HG03354 (cell line): ENCODE results near the gene SIX5.
"Not testable (repeated sequence)": the region's sequence is repeated elsewhere in the genome, so short reads cannot be mapped to it uniquely, and the experiment has no call there.

ENCODE experiments used
- ATAC-seq: cut with Tn5 transposase; IDR thresholded peaks from one replicate; pipeline ENCODE4 v1.9.1; 2021; ENCODE audit warnings: mild to moderate bottlenecking; ENCODE audit not compliant: unreplicated experiment, poor library complexity, severe bottlenecking

SIX5 gene

DNA sequence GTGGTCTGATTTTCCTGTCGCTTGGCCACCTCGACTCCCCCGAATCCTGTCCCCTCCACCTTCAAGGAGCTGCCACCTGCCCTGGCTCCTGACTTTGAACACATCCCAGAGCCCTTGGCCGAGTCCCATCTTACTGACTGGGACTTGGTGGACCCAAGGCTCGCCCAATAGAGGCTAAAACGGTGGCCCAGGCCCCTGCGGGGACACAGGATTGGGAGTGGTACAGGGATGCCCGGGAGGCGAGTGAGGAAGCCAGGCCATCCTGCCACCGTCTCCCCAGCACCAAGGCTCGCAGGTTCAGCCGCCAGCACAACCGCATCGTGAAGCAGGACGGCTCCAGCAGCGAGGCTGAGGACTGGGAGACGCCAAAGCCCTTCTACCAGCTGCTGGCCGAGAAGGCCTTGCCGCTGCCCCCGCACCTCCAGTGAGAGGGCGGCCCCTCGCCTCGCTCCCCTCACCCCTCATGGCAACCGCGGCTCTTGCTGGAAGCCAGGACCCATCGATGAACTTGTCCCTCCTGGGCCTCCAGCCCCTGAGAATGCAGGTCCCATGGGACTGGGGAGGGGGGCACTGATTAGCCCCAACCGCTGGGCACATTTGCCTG is 5.3 kb downstream of the SIX5 start:
- ATAC-seq = no peak

DNA sequence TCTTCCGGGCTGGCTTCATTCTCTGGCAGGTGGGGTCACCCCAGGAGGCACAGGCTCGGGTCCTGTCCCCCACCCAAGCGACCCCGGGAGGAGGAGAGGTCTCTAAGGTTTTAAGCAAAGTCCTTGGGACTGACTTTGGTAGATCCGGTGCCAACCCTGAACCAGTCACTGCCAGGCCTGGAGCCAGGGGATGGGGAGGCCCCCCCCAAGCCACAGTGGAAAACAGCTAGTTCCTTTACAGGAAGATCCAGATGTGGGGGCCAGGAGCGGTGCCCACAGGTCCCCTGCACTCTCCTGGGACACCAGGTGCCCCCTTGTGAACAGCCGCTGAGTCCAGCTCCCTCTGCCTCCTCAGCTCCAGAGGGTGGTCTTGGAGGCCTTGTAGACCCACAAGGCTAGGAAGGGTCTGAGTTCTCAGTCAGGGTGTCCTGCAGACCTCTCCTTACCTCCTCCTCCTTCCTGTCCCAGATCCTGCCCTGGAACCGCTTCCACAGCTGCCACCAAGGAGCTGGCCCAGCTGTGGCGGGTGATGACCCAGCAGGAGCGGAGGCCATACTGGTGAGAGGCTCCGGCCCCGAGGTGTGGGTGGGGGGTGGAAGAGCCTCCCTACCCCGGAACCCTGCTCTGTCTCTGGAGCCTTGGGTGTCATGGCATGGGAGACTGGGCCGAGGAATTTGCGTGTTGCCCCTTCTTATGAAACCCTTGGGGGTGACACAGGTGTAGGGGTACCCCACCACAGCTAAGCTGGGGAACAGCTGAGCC is 6.0 kb downstream of the SIX5 start:
- no peak for ATAC-seq

DNA sequence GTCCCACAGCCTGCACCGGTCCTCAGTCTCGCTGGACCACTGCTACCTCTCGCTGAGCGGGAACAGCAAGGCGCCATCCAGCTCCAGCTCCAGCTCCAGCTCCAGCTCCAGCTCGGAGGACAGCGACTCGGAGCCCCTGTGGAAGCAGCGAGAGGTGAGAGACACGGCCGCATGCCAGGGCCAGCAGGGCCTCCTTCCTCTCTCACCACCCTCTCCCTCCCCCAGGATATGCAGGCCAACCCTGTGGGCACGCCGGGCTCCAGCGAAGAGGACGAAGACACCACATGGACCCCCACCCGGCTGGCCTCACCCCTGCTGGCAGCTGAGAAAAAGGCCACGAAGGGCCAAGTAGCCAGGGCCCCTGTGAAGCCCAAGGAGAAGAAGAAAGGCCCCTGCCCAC is 7.3 kb downstream of the SIX5 start:
- ATAC-seq = no peak

DNA sequence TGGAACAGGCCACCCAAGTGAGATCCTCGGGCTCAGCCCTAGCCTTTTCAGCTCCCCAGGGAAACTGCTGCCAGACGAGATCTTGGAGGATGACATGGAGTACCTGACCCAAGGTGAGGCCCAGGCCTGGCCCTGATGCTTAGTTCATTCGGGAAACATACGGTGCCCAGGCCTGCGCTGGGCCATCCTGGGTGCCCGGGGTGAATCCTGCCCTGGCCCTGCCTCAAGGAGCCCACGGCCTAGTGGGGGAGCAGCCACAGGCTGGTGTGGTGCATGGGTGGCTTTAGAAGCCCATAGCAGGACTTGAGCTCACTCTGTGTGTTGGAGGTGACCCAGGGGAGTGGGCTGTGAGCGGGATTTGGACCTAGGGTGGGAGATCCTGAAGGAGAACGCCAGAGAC is 10.1 kb downstream of the SIX5 start:
- no peak for ATAC-seq

DNA sequence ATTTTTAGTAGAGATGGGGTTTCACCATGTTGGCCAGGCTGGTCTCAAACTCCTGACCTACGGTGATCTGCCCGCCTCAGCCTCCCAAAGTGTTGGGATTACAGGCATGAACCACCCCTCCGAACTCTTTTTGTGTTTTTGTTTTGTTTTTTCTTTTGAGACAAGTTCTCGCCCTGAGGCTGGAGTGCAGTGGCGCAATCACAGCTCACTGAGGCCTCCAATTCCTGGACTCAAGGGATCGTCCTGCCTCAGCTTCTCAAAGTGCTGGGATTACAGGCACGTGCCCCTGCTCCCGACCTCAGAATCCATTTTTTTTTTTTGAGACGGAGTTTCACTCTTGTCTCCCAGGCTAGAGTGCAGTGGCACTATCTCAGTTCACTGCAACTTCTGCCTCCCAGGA is 11.4 kb downstream of the SIX5 start:
- no peak for ATAC-seq

DNA sequence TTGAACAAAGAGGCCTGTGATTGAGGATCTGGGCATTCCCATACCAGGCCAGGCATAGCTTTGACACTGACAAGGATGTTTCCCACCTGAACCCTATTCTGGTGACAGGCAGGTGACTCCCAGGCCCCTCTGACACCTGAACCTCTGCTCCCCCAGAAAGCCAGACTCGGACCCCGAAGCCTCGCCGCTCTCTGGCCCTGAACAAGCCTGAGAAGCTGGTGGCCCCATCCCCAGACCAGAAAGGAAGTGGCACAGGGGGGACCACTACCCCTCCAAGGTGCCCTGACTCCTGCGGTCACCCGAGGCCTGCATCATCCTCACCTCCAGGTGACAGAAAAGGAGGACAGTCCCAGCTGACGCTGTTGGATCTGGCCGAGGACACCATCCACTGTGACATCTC is 14.7 kb downstream of the SIX5 start:
- no peak for ATAC-seq

DNA sequence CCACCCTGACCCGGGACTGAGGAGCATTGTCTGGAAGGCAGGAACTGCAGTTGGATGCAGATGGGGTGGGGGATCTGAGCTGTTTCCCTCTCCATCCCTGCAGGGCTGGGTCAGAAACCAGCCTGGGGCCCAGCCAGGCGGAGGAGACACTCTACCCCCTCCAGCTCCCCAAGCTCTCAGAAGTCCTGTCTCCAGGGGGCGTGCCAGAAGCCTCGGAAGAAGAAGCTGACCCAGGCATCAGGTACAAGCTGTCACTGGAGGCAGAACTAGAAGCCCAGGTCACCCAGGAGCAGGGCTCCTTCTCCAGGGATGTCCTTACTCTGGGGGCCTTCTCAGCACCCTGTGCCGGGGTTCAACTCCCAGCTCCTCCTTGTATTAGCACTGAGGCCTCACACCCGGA is 15.5 kb downstream of the SIX5 start:
- ATAC-seq = no peak

DNA sequence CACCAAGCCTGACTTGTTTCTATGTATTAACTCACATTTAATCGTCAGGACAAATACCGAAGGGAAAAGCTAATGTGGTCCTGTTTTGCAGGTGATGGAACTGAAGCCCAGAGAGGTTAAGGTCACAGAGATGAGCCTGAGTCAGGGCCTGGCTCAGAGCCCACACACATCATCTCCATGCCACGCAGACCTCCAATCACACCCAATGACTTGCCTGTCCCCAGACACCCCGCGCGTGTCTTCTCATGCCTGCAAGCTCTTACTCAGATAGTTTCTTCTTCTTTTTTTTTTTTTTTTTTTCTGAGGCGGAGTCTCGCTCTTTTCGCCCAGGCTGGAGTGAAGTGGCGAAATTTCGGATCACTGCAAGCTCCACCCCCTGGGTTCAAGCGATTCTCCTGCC is 16.4 kb downstream of the SIX5 start:
- ATAC-seq = no peak

DNA sequence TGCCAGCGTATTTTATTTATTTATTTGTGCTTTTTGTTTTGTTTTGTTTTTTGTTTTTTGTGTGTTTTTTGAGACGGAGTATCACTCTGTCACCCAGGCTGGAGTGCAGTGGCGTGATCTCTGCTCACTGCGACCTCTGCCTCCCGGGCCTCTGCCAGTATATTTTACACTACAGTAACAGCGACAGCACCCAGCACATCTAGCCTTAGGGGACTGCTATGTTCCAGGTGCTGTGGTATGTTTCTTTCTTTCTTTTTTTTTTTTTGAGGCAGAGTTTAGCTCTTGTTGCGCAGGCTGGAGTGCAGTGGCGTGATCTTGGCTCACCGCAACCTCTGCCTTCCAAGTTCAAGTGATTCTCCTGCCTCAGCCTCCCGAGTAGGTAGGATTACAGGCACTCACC is 17.6 kb downstream of the SIX5 start:
- ATAC-seq = not testable (repeated sequence)

DNA sequence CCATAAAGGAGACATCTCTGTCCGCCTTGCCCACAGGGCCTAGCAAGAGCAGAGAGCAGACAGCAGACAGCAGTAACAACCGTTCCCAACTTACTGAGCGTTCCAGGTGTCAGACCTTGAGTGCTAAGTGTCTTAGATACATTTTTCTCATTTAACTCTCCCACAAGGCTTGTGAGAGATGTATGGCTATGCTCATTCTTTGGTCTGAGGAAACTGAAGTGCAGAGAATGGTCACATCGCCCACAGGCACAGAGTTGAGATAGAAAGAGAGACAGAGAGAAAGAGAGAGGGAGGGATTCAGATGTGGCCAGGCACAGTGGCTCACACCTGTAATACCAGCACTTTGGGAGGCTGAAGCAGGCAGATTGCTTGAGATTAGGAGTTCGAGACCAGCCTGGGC is 21.5 kb downstream of the SIX5 start:
- no peak for ATAC-seq

DNA sequence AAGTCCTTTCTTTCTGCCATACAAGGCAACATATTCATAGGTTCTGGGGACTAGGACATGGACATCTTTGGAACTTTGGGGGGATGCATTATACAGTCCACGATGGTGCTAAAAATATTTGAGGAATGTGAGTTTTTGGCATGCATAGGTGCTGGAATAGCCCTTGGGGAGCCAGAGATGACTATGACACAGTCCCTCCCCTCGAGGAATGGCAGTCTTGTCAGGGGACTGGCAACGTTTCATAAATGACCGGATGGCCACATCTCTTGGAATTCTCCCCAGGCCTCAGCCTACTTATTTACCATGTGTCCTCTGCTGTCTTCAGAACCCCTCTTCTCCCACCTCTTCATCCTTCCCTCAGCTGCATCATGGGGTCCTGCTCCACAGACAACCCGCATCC is 22.2 kb downstream of the SIX5 start:
- ATAC-seq = no peak

DNA sequence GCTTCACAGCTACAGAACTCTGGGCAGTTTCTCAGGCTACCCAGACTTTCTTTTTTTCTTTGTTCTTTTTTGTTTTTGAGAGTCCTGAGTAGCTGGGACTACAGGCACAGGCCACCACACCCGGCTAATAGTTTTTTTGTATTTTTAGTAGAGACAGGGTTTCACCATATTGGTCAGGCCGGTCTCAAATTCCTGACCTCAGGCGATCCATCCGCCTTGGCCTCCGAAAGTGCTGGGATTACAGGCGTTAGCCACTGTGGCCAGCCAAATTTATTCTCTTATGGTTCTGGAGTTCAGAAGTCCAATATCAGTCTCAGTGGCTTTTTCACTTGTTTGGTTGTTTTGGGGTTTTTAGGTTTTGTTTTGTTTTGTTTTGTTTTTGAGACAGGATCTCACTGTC is 23.4 kb downstream of the SIX5 start:
- no peak for ATAC-seq

DNA sequence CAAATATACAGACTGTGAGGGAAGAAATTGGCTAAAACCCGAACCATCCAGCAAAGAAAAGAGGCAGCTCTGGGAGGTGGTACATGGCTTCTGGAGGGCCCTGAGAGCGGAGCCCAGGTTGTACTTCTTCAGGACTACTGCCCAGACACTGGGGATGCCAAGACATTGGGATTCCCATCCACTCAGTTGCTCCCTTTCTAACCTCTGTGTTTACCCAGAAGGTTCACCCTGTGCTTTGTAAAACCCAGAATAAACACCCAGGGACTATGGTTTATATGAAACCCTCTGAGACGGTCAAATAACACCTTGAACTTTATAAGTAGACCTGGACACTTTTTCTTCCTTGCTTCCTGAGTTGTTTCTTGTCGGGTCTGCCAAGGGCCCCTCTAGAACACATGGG is 26.1 kb downstream of the SIX5 start:
- ATAC-seq = no peak

DNA sequence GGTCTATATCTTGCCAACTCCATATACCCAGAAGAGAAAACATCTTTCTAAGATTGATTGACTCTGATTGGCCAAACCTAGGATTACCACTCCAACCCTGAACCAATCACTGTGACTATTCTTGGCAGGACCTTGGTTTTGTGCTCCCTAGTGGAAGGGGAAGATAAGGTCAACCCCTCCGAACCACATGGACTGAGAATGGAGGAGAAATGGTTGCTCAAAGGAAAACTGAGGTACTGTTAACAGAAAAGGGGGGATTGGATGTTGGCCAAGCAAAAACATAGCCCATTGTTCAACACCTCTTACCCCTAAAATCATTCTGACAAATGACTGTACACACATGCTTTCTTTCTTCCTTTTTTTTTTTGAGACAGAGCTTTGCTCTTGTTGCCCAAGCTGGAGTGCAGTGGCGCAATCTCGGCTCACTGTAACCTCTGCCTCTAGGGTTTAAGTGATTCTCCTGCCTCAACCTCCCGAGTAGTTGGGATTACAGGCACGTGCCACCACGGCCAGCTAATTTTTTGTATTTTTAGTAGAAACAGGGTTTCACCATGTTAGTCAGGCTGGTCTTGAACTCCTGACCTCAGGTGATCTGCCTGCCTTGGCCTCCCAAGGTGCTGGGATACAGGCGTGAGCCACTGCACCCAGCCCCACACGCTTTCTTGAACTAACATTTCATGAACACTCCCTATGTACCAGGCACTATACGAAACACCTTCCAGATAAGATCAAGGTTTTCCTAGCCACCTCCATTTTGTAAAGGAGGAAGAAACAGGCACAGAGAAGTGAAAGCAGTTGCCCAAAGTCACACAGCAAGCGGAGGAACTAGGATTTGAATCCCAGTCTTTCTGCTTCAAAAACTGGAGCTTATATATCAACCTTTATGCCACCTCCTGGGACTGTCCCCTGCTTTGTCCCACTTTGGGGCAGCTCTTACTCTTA is 29.3 kb downstream of the SIX5 start:
- ATAC-seq = no peak

DNA sequence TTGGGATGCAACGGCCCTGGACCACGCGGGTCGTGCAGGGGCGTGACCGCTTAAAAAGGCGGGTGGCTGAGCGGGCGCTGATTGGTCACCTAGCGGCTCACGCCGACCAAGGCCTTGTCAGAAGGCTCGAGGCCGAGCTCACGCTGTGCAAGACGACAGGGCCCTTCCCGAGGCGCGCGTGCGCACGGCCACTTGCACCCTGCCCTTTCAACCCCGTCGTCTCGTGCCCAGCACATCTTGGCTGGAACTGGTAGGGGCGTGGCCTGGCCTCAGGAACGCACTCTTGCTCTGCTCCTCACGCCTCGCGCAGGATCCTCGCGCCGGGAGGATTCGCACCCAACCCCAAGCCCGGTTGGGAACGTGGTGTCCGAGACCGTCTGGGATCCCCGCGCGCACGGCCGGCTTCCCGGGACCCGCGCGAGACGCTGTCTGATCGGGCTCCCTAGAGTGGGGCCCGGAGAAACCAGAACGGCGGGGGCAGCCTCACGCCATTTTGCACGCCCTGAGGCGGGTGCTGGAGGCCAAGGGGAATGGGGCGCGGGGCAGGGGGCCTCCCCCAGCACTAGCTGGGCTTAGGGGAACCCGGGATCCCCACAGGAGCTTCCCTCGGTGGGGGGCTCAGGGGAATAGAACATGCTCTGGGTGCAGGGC is 35.8 kb downstream of the SIX5 start, which contains the start of gene MEIOSIN:
TSS of gene MEIOSIN (plus strand) at position 280 of the 651 bp plus-strand sequence. CDS start 1,938 bp downstream, outside the sequence.
- no peak for ATAC-seq

DNA sequence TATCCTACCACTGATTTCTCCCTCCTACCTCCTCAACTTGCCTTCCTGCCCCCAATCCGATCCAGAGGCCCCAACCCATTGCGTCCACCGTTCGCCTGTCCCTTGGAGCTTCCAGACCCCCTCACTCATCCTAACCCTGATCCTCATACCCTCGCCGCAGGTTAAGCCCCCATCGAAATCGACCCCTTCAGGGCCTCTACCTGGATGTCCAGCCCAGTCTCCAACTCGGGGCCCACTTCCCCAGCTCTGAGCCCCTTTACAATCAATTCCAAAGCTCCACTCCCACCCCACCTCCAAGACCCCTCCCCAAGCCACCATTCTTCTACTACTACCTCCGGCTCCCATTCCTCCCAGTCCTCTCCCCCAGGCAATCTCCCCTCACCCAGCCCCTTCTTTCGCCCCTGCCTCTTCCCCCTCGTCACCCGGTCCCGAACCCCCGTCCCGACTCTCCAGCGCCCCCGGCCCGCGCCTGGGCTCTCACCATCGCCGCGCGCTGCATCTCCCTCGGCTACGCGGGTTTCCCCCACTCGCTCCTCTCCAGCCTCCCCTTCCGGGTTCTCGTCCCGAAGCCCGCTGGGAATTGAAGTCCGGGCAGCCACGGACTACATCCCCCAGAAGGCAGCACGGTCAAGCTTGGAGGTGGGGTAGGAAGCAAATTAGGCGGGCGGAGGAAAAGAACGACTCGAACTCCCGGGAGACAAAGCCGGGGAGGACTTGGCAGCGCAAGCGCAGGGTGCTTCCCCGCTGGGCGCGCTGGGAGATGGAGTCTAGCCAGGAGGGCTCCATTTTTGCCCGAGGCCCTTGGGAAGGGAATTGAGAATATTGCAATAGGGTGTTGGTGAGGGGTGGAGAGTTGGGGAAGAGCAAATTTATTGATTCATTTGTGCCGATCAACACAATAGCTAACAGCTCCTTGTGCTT is 38.4 kb downstream of the SIX5 start, which contains the start of gene FBXO46:
TSS of gene FBXO46 (minus strand) at position 529 of the 921 bp plus-strand sequence. CDS start 17,401 bp downstream, outside the sequence.
- peak; percentile 96 for ATAC-seq

DNA sequence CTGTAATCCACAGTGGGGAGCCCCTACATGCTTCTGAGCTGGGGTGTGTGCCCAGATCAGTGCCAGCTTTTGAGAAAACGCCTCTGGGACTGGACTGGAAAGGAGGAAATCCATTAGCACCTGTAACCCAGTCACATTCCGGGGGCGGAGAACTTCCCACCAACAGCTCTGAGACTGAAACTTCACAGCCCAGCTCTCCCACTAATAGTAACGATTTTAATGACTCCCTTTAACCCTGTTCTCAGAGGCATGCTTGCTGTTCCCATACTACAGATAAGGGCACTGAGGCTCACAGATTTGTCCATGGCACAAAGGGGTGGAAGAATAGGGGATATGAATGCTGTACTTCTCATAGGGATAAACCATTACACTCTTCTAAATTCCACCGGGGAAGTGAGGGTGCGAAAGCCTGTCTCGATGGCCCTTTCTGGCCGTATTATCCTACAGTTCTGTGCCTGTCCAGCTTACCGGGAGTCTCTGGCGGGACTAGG is 39.2 kb downstream of the SIX5 start:
- ATAC-seq = no peak

DNA sequence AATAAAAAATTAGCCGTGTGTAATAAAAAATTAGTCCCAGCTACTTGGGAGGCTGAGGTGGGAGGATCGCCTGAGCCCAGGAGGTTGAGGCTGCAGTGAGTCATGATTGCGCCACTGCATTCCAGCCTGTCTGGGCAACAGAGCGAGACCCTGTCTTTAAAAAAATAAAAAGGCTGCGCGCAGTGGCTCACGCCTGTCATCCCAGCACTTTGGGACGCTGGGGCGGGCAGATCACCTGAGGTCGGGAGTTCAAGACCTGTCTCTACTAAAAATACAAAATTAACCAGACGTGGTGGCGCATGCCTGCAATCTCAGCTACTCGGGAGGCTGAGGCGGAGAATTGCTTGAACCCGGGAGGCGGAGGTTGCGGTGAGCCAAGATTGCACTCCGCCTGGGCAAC is 40.4 kb downstream of the SIX5 start:
- ATAC-seq = not testable (repeated sequence)

DNA sequence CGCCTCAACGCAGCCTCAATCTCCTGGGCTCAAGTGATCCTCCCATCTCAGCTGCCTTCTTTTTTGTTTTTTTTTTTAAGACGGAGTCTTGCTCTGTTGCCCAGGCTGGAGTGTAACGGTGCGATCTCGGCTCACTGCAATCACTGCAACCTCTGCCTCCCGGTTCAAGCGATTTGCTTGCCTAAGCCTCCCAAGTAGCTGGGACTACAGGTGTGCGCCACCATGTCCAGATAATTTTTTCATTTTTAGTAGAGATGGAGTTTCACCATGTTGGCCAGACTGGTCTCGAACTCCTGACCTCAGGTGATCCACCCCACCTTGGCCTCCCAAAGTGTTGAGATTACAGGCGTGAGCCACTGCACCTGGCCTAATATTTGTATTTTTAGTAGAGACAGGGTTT is 49.0 kb downstream of the SIX5 start:
- ATAC-seq = not testable (repeated sequence)
